Measurements from ENCODE around the gene ATRIP.

GRCh38 chr3:48486952-48487351 lies 40.4 kb downstream of the ATRIP start:
- TF ChIP-seq, protein P1, sequence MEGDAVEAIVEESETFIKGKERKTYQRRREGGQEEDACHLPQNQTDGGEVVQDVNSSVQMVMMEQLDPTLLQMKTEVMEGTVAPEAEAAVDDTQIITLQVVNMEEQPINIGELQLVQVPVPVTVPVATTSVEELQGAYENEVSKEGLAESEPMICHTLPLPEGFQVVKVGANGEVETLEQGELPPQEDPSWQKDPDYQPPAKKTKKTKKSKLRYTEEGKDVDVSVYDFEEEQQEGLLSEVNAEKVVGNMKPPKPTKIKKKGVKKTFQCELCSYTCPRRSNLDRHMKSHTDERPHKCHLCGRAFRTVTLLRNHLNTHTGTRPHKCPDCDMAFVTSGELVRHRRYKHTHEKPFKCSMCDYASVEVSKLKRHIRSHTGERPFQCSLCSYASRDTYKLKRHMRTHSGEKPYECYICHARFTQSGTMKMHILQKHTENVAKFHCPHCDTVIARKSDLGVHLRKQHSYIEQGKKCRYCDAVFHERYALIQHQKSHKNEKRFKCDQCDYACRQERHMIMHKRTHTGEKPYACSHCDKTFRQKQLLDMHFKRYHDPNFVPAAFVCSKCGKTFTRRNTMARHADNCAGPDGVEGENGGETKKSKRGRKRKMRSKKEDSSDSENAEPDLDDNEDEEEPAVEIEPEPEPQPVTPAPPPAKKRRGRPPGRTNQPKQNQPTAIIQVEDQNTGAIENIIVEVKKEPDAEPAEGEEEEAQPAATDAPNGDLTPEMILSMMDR (IDR thresholded peaks at IDR 0.05): no peak
- no peak for TF ChIP-seq POLR2AphosphoS5 (IDR thresholded peaks at IDR 0.05; ENCODE audit: low read depth, low read length)
- TF ChIP-seq REST (IDR thresholded peaks at IDR 0.05; ENCODE audit: insufficient read depth in 1 of 2, low read depth in 2 of 2, low read length in 1 of 2): no peak

All from Panc1 (cell line).